Motor neuron (in vitro differentiated cells): Measurements from ENCODE around the gene AXIN1. TPM values are rescaled to one million over a fixed set of nuclear protein-coding genes. Genes with fewer than 3 reads are reported as not detected.
"Not testable (repeated sequence)": the region's sequence is repeated elsewhere in the genome, so short reads cannot be mapped to it uniquely, and the experiment has no call there.

ENCODE experiments used
- ATAC-seq, 8 experiments: fragments of 200-7000 bp; cut with Tn5 transposase; replicated peaks in 6 of 8; 2 replicates each; pipeline ENCODE4 v1.8.0; 2021; ENCODE audit warnings: mild to moderate bottlenecking in 8 of 8, moderate library complexity in 8 of 8
- H3K27ac ChIP-seq, 2 donors: fragments of 250-450 bp; sonication (Bioruptor Pico); 2 replicates each; pipeline ENCODE4 v1.9.0; 2021; ENCODE audit warnings: antibody characterized with exemption in 2 of 2, mild to moderate bottlenecking in 2 of 2, moderate library complexity in 1 of 2
- H3K4me1 ChIP-seq, 2 donors: fragments of 250-450 bp; sonication (Bioruptor Pico); replicated peaks in 1 of 2; 2 replicates each; pipeline ENCODE4 v1.6.1; 2021; ENCODE audit warnings: antibody characterized with exemption in 2 of 2, mild to moderate bottlenecking in 2 of 2, moderate library complexity in 1 of 2
- H3K4me3 ChIP-seq, 5 donors: fragments of 250-450 bp; sonication (Bioruptor Pico); 2 replicates each; pipeline ENCODE4 v1.9.0; 2021; ENCODE audit warnings: antibody characterized with exemption in 5 of 5, mild to moderate bottlenecking in 5 of 5, moderate library complexity in 4 of 5
- WGBS, 10 experiments: fragments of 450-650 bp; shearing (Covaris generic); methylation state at CpG; one replicate each; pipeline ENCODE4 v1.0.0; 2022; 5-methylcytosine and 5-hydroxymethylcytosine counted together
- in situ Hi-C, 9 experiments: fragments of 400-800 bp; cut with MboI; loops; one replicate each; pipeline ENCODE4 v1.15.0; 2021; ENCODE audit warnings: low sequenced_read_pairs in 9 of 9, low pct_unique_long_range_greater_than_20kb in 2 of 9; ENCODE audit not compliant: unreplicated experiment in 9 of 9
- total RNA-seq, 8 experiments: library from RNA; unstranded; fragments of 300-600 nt; gene quantifications; 2 replicates each; pipeline versions ENCODE4 v1.2.3 to v1.2.4, GENCODE V29; 2022

AXIN1 gene
- total RNA-seq, 8 experiments from 2014 or later, result 10.3 to 21.6 (median 15.9) TPM

GRCh38 chr16:392450-393030 is 40.0 kb upstream of the AXIN1 start:
- in situ Hi-C loops, result no loop called here
- Histone ChIP-seq H3K27ac (no peak overlapping the region), H3K4me1 (peaks cover 12 to 16% of the 10 kb centered on the region in 2 donors), H3K4me3 (no peak overlapping the region)
- no peak for ATAC-seq
- WGBS, 10 experiments, result 67 to 100% (median 98%) methylated on average over 1 to 5 of the region's 7 CpGs; no CpG with 5 or more reads in 2 of the 10 experiments

GRCh38 chr16:391885-392335 is 39.4 kb upstream of the AXIN1 start:
- H3K4me1 ChIP-seq, result peaks cover 19 to 22% of the 10 kb centered on the region in 2 donors
- no peak overlapping the region for H3K27ac ChIP-seq
- peak in 6 of 8 experiments; percentile 10 to 90 (median 51) for ATAC-seq
- H3K4me3 ChIP-seq, result no peak overlapping the region
- WGBS, 10 experiments, result 0 to 100% (median 91%) methylated on average over 1 to 3 of the region's 7 CpGs; no CpG with 5 or more reads in 4 of the 10 experiments
- in situ Hi-C loops, result no loop called here

- 82 to 92% (median 90%) methylated on average over 2 to 5 of the region's 10 CpGs; no CpG with 5 or more reads in 6 of the 10 experiments for WGBS, 10 experiments
- Histone ChIP-seq H3K27ac (no peak overlapping the region), H3K4me1 (peaks cover 22 to 24% of the 10 kb centered on the region in 2 donors), H3K4me3 (no peak overlapping the region)
- in situ Hi-C loops, result no loop called here
- no peak for ATAC-seq
Measured at GRCh38 chr16:389352-389751, 36.8 kb upstream of the AXIN1 start.

GRCh38 chr16:387761-388666 is 35.5 kb upstream of the AXIN1 start:
- in situ Hi-C loops, H3K4me3 ChIP-seq: not testable (repeated sequence)
- 7 to 69% (median 60%) methylated on average over 1 to 14 of the region's 20 CpGs for WGBS, 10 experiments
- peak in 3 of 8 experiments; percentile 17 to 33 (median 25) for ATAC-seq
- Histone ChIP-seq H3K27ac (peak overlapping the region; percentile 49 to 60), H3K4me1 (peaks cover 32 to 35% of the 10 kb centered on the region in 2 donors)

- H3K4me3 ChIP-seq, result no peak overlapping the region
- peaks cover 37 to 39% of the 10 kb centered on the region in 2 donors for H3K4me1 ChIP-seq
- 18 to 100% (median 75%) methylated on average over 1 to 19 of the region's 19 CpGs for WGBS, 10 experiments
- in situ Hi-C loops, result no loop called here
- peak overlapping the region; percentile 29 to 64 for H3K27ac ChIP-seq
- peak in 1 of 8 experiments; percentile 4 for ATAC-seq
Measured at GRCh38 chr16:386641-387156, 34.2 kb upstream of the AXIN1 start.

- H3K4me3 ChIP-seq, result peak overlapping the region in 4 of 5 donors; percentile 51 to 96 (median 94)
- H3K4me1 ChIP-seq, result peaks cover 45 to 46% of the 10 kb centered on the region in 2 donors
- H3K27ac ChIP-seq, result peak overlapping the region in 1 of 2 donors; percentile 12
- in situ Hi-C loops, result no loop called here
- ATAC-seq, result peak in 4 of 8 experiments; percentile 10 to 27 (median 12)
- WGBS, 10 experiments, result 8 to 70% (median 29%) methylated on average over 1 to 18 of the region's 33 CpGs; no CpG with 5 or more reads in 2 of the 10 experiments
Measured at GRCh38 chr16:383326-384051, 31.0 kb upstream of the AXIN1 start.

- 0 to 12% methylated on average over 5 to 6 of the region's 123 CpGs; no CpG with 5 or more reads in 8 of the 10 experiments for WGBS, 10 experiments
- peak; percentile 61 to 75 (median 70) for ATAC-seq
- Histone ChIP-seq H3K4me1 (peaks cover 30 to 33% of the 10 kb centered on the region in 2 donors), H3K27ac (peak within 1 kb of the TSS; percentile 47 to 58), H3K4me3 (peak within 1 kb of the TSS; percentile 51 to 96 (median 93))
- in situ Hi-C loops, result no loop called here
Measured at GRCh38 chr16:381789-382717, 29.5 kb upstream of the AXIN1 start, which contains the start of gene PGAP6. TSS of gene PGAP6 (minus strand) at chr16:381978. CDS start at chr16:381821, 157 bp downstream.

GRCh38 chr16:381012-381788 is 28.7 kb upstream of the AXIN1 start:
- 2 to 10% methylated on average over 2 to 10 of the region's 73 CpGs; no CpG with 5 or more reads in 8 of the 10 experiments for WGBS, 10 experiments
- in situ Hi-C loops, result no loop called here
- peak overlapping the region; percentile 14 to 58 for H3K27ac ChIP-seq

GRCh38 chr16:380762-381011 is 28.2 kb upstream of the AXIN1 start:
- ATAC-seq, result peak; percentile 1 to 41 (median 10)
- 0% methylated on average over 1 of the region's 12 CpGs; no CpG with 5 or more reads in 9 of the 10 experiments for WGBS, 10 experiments
- peaks cover 22 to 28% of the 10 kb centered on the region in 2 donors for H3K4me1 ChIP-seq
- peak overlapping the region in 1 of 2 donors; percentile 58 for H3K27ac ChIP-seq
- in situ Hi-C loops, result no loop called here
- peak overlapping the region; percentile 51 to 96 (median 93) for H3K4me3 ChIP-seq

More at GRCh38 chr16:381012-381788, 28.7 kb upstream of the AXIN1 start:
- Histone ChIP-seq H3K4me3 (peak overlapping the region; percentile 51 to 96 (median 93)), H3K4me1 (peaks cover 22 to 28% of the 10 kb centered on the region in 2 donors)
- ATAC-seq, result peak; percentile 59 to 72 (median 64)

- peaks cover 22 to 28% of the 10 kb centered on the region in 2 donors for H3K4me1 ChIP-seq
- peak overlapping the region; percentile 51 to 96 (median 93) for H3K4me3 ChIP-seq
- in situ Hi-C loops, result no loop called here
- no peak overlapping the region for H3K27ac ChIP-seq
- 53 to 100% (median 95%) methylated on average over 2 to 19 of the region's 27 CpGs; no CpG with 5 or more reads in 2 of the 10 experiments for WGBS, 10 experiments
- no peak for ATAC-seq
Measured at GRCh38 chr16:379961-380761, 27.6 kb upstream of the AXIN1 start.
